GM12878 (cell line): Measurements from ENCODE around the gene MUC5AC.

Experiments
- BCL11A ChIP-seq: IDR thresholded peaks from 2 replicates; pipeline ENCODE4 v1.6.1; 2011; ENCODE audit warnings: low read depth, low read length
- CHD2 ChIP-seq: IDR thresholded peaks from 2 replicates; pipeline ENCODE4 v1.6.1; 2011; ENCODE audit warnings: low read depth, low read length, improper control_type of control experiment, borderline replicate concordance
- CTCF ChIP-seq, 3 experiments: IDR thresholded peaks in 2 of 3; conservative IDR thresholded peaks in 1 of 3; 2 replicates each; pipeline ENCODE4 v1.5.1; 2011; ENCODE audit warnings: low read depth in 3 of 3, low read length in 3 of 3, mild to moderate bottlenecking in 3 of 3, control low read depth in 2 of 3, moderate library complexity in 2 of 3, inconsistent platforms in 1 of 3, mixed read lengths in 1 of 3; ENCODE audit not compliant: control insufficient read depth in 2 of 3, insufficient read depth in 1 of 3; ENCODE audit errors: extremely low read depth in 1 of 3
- E2F8 ChIP-seq: fragments of 450-650 bp; IDR thresholded peaks from 2 replicates; pipeline ENCODE4 v1.6.1; 2018; ENCODE audit warnings: mild to moderate bottlenecking, low read depth, moderate library complexity; ENCODE audit not compliant: partially characterized antibody
- MEF2A ChIP-seq: IDR thresholded peaks from 2 replicates; pipeline ENCODE4 v1.6.1; 2011; ENCODE audit warnings: low read depth, mild to moderate bottlenecking, low read length, moderate library complexity; ENCODE audit not compliant: insufficient read depth
- MEF2B ChIP-seq: fragments of 450-650 bp; IDR thresholded peaks from 2 replicates; pipeline ENCODE4 v1.6.1; 2018; ENCODE audit warnings: mild to moderate bottlenecking, moderate library complexity; ENCODE audit not compliant: partially characterized antibody, poor library complexity, severe bottlenecking
- NBN ChIP-seq: fragments of 450-650 bp; IDR thresholded peaks from 2 replicates; pipeline ENCODE4 v1.6.1; 2016
- POLR2A ChIP-seq: IDR thresholded peaks from 2 replicates; pipeline ENCODE4 v1.6.1; 2011; ENCODE audit warnings: low read depth, mild to moderate bottlenecking, low read length
- REST ChIP-seq: IDR thresholded peaks from 2 replicates; pipeline ENCODE4 v1.6.1; 2012; ENCODE audit warnings: mild to moderate bottlenecking, low read depth, low read length
- RFX5 ChIP-seq: IDR thresholded peaks from 2 replicates; pipeline ENCODE4 v1.6.1; 2011; ENCODE audit warnings: low read depth, low read length, improper control_type of control experiment

GRCh38 chr11:1228921-1229451 lies 71.2 kb downstream of the MUC5AC start:
- TF ChIP-seq CTCF (IDR thresholded peaks at IDR 0.05 in 2 of 3, conservative IDR thresholded peaks at IDR 0.05 in 1 of 3; ENCODE audit: control insufficient read depth in 2 of 3, extremely low read depth in 1 of 3, insufficient read depth in 1 of 3, low read depth in 3 of 3, low read length in 3 of 3) (no peak), MEF2A (no peak), BCL11A (no peak), POLR2A (no peak), E2F8 (no peak), REST (no peak), MEF2B (no peak), CHD2 (no peak), NBN (no peak), RFX5 (no peak)
